AG09309 (cell line): ENCODE data around the gene PDZRN4.

Source experiments
- DNase-seq: peaks from one replicate; pipeline ENCODE4 v3.0.0-alpha.2; 2010; ENCODE audit warnings: low read depth
- H3K4me3 ChIP-seq: 2 replicates; pipeline ENCODE4 v1.5.1; 2011; ENCODE audit warnings: mild to moderate bottlenecking, low read depth, low read length, moderate library complexity; ENCODE audit not compliant: control insufficient read depth
- CTCF ChIP-seq: IDR thresholded peaks from 2 replicates; pipeline ENCODE4 v1.5.1; 2011; ENCODE audit warnings: mild to moderate bottlenecking, low read depth, low read length, inconsistent platforms; ENCODE audit not compliant: insufficient read depth, control insufficient read depth; ENCODE audit errors: missing control alignments

PDZRN4 gene

GRCh38 chr12:41224066-41224465 is 35.9 kb downstream of the PDZRN4 start:
- H3K4me3 ChIP-seq: no peak overlapping the region
- TF ChIP-seq CTCF: no peak
- DNase-seq: no peak

DNA sequence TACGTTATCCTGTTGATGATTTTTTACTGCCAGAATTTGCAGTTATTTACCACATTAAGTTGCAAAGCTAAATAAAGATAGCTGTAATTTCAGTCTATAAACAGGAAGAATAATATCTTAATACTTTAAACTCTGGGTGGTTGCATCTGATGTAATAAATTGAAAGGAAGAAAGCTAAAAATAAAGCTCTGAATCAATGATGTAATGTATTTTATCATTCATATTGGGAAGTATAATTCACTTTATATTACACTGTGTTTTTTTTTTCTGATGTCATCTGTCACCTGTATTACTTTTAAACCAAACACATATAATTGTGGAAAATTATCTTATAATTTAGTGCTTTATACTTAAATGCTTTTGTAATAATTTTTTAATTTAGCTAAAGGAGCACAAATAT is 37.1 kb downstream of the PDZRN4 start:
- DNase-seq: no peak
- no peak for TF ChIP-seq CTCF
- no peak overlapping the region for H3K4me3 ChIP-seq

DNA sequence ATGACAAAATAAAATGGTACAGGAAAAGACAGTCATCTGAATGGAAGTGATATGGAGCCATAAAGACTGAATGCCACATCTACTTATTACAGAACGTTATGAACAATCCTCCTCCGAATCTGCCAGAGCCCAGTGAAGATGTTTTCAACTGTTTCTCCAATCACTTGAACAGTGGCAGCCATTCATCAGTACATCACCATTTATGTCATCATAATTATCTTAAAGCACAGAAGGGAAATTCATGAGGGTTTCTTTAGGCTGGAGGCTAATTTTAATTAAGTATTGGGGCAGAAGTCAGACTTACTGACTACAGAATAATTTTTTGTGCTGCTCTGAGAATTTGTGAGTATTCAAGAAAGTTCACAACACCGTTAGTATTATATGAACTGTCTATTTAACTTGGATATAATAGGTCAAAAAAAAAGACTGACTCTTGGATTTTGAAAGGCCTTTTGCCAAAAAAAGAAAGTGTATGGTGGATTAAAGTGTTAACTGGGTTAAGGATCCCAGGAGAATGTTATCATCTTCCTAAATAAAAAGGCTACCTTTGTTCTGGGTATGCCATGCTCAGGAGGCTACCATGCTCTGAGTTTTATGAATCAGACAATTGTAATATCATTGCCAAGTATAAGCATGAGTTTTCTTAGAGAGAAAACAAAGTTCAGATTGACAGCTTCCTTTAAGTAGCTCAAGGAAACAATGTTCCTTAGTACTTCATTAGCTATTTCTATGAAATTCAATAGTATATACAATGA is 40.1 kb downstream of the PDZRN4 start:
- H3K4me3 ChIP-seq: no peak overlapping the region
- no peak for TF ChIP-seq CTCF
- DNase-seq: no peak

- no peak for TF ChIP-seq CTCF
- no peak for DNase-seq
- no peak overlapping the region for H3K4me3 ChIP-seq
These were observed 42.6 kb downstream of the PDZRN4 start for GRCh38 chr12:41230756-41231155.

DNA sequence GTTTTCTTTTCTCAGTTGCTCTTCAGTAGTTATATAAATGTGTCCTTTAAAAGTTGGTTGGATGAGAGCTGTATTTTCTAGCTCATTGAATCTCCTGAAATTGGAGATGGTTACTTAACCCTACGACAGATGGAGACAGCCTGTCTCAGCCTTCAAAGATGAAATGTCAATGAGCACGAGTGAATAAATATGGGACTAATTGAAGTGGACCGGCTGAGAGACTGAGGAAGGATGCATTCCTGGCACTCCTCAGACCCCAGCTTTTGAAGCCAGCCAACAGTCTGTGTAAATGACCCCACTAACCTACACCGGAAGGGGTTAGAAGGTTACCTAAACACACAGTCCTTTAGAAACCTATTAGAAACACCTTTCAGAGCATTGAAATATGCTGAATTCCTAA is 46.6 kb downstream of the PDZRN4 start:
- no peak for DNase-seq
- no peak for TF ChIP-seq CTCF
- no peak overlapping the region for H3K4me3 ChIP-seq

DNA sequence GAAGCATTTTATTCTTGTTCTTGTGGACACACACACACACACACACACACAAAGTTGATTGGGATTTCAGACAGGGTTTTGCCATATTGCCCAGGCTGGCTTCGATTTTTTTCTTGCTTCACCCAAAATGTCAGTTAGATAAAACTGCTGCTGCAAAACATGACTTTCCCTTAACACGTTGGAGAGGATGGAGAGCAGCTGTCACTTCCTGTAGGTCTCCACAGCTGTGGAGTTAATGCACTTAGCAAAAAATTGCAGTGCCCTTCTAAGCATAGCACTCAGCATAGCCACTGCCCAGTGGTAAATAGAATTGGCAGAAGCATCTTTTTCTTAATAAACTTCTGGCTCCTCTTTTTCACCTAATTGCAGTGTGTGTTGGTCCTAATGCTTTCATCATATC is 54.5 kb downstream of the PDZRN4 start:
- no peak for TF ChIP-seq CTCF
- DNase-seq: no peak
- H3K4me3 ChIP-seq: no peak overlapping the region
